GM12864 (cell line): ENCODE data around the gene LCMT1.
"Not testable (repeated sequence)": the region's sequence is repeated elsewhere in the genome, so short reads cannot be mapped to it uniquely, and the experiment has no call there.

Experiments used
- DNase-seq: peaks from one replicate; pipeline ENCODE4 v3.0.0-alpha.2; 2011; ENCODE audit warnings: low read depth
- H3K4me3 ChIP-seq: 2 replicates; pipeline ENCODE4 v1.5.1; 2011; ENCODE audit warnings: mild to moderate bottlenecking, low read depth, low read length, control low read depth
- CTCF ChIP-seq: IDR thresholded peaks from 2 replicates; pipeline ENCODE4 v1.5.1; 2011; ENCODE audit warnings: low read depth, mild to moderate bottlenecking, moderate library complexity, low read length, control low read depth, inconsistent platforms; ENCODE audit errors: missing control alignments

Gene LCMT1

GRCh38 chr16:25174285-25174684, 62.7 kb downstream of the LCMT1 start:
- DNase-seq = no peak
- TF ChIP-seq CTCF = no peak
- H3K4me3 ChIP-seq = no peak overlapping the region

- H3K4me3 ChIP-seq = no peak overlapping the region
- DNase-seq = no peak
- TF ChIP-seq CTCF = no peak
Measured at GRCh38 chr16:25176136-25176535, 64.6 kb downstream of the LCMT1 start.

- TF ChIP-seq CTCF = no peak
- DNase-seq = no peak
- H3K4me3 ChIP-seq = no peak overlapping the region
Measured at GRCh38 chr16:25177512-25177830, 65.9 kb downstream of the LCMT1 start.

- H3K4me3 ChIP-seq = no peak overlapping the region
- no peak for TF ChIP-seq CTCF
- DNase-seq = no peak
Measured at GRCh38 chr16:25177831-25178688, 66.5 kb downstream of the LCMT1 start.

GRCh38 chr16:25181236-25181635, 69.7 kb downstream of the LCMT1 start:
- not testable (repeated sequence) for H3K4me3 ChIP-seq, DNase-seq

GRCh38 chr16:25184771-25185170, 73.2 kb downstream of the LCMT1 start:
- H3K4me3 ChIP-seq = no peak overlapping the region
- TF ChIP-seq CTCF = no peak

GRCh38 chr16:25187491-25187795, 75.9 kb downstream of the LCMT1 start:
- H3K4me3 ChIP-seq = no peak overlapping the region
- no peak for TF ChIP-seq CTCF
- no peak for DNase-seq

More at GRCh38 chr16:25184771-25185170, 73.2 kb downstream of the LCMT1 start:
- DNase-seq = no peak
